HUDEP-2 (cell line): Measurements from ENCODE around the gene TBC1D2B.
A peak's percentile ranks its signal among the peaks of the same experiment; 100 is the strongest.
"Not testable (repeated sequence)": the region's sequence is repeated elsewhere in the genome, so short reads cannot be mapped to it uniquely, and the experiment has no call there.

Source experiments
- DNase-seq, 76 experiments: peaks; one replicate each; lab custom pipeline; 2025; ENCODE audit not compliant: unreplicated experiment in 76 of 76; lab: John Stamatoyannopoulos, UW

The TBC1D2B gene

DNA sequence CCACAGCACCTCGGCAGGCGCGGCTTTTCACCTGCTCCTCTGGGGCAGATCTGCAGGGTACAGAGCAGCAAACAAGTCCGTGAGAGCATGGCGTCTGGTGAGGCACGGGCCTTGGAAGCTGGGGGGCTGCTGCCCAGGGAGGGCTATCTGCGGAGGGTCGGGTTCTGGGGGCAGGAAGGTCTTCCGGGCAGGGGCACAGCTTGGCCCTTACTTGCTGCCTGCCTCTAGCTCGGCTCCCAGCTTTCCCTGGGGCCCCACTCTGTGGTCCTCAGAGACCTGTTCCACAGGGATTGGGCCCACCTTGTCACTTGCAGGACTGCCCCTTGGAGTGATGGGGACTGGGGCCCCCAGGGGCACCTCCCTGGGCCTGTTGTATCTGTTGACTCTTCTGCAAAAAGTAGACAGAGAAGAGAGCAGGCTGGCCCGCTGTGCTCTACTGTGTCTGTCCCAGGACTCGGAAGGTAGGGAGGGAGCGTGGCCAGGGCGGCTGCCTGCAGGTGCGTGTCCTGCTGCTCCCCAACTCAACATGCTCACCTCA, 84.1 kb downstream of the TBC1D2B start:
- DNase-seq = no peak

DNA sequence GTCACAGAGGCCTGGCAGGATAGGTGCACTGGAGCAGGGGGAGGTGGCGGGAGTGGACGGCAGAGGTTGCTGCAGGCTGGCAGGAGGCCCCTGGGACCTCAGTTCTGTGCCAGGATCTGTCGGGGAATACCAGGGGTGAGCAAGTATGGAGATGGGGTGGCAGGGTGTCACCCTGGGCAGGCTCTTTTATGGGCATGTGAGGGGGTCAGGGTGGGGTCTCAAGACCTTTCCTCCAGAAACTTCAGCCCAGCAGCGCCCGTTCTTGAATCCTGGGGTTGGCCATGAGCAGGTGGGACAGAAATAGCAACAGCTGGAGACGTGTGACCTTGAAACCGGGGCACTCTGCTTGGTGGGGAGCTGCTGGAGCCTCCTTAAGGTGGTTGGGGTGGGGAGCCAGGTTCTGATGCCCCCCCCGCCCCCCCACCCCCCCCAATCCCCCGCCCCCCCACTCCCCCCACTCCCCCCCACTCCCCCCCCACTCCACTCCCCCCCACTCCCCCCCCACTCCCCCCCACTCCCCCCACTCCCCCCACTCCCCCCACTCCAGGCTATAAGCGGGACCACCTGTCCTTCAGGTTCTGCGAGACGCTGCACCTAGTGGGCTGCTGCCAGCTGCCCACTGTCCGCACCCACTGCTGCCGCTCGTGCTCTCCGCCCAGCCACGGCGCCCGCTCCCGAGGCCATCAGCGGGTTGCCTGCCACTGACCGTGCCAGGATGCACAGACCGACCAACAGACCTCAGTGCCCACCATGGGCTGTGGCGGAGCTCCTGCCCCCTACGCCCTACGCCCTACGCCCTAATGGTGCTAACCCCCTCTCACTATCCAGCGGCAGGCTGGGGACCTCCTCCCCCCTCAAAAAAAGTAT, 84.9 kb downstream of the TBC1D2B start:
- DNase-seq = no peak

- peak in 24 of 76 experiments; percentile 8 to 48 (median 26) for DNase-seq
Measured at GRCh38 chr15:77991658-77992201, 85.8 kb downstream of the TBC1D2B start.

- no peak for DNase-seq
Measured at GRCh38 chr15:77991029-77991406, 86.5 kb downstream of the TBC1D2B start.

- peak in 67 of 76 experiments; percentile 16 to 85 (median 63) for DNase-seq
Measured at GRCh38 chr15:77989296-77990143, 88.0 kb downstream of the TBC1D2B start.

GRCh38 chr15:77988347-77989295, 88.9 kb downstream of the TBC1D2B start:
- peak in 4 of 76 experiments; percentile 10 to 31 (median 22) for DNase-seq

DNA sequence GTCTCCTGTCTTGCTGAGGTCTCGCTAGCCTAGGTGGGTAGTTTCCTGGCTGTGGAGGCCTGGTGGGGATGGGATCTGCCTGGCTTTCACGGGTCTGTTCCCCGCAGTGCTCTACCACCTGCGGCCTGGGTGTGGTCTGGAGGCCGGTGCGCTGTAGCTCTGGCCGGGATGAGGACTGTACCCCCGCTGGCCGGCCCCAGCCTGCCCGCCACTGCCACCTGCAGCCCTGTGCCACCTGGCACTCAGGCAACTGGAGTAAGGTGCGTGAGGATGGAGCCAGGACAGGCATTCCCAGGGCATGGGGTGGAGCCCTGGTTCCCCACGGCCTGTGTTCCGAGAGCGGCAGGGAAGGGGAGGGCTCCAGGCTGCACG, 89.8 kb downstream of the TBC1D2B start:
- not testable (repeated sequence) for DNase-seq

DNA sequence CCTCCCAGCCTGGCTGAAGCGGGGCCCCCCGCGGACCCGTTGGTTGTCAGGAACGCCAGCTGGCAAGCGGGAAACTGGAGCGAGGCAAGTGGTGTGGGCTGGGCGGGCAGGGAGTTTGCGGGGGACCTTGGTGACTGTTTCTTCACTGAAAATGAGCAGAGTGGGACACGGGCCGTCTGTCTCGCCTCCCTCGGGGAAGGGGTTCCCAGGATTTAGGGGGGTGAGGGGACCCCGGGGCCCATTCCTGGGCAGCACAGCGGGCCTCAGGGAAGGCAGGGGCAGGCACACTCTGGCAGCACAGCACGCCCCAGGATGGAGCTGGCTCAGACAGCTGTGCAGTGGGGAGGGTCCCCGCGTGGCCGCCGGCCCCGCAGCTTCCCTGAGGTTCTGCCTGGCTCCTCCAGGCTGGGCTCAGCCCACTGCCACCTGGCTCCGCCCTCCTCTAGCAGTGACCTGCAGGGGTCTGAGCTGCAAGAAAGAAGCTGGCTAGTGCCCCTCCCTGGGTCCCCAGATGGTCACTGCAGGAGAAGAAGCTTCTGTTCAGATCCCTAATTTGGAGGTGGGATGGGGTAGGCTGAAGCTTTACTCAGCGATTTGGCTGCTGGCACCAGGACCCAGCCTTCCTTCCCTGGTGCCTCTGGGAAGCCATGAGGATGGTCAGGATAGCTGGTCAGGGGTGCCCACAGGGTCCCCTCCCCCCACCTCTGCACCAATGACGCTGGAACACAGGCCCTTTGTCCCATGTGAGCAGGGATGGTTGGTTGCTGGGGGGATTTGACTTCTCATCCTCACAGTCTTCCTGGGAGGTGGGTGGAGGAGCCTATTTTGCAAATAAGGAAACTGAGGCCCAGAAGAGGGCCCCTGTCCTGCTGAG, 90.4 kb downstream of the TBC1D2B start:
- no peak for DNase-seq

DNA sequence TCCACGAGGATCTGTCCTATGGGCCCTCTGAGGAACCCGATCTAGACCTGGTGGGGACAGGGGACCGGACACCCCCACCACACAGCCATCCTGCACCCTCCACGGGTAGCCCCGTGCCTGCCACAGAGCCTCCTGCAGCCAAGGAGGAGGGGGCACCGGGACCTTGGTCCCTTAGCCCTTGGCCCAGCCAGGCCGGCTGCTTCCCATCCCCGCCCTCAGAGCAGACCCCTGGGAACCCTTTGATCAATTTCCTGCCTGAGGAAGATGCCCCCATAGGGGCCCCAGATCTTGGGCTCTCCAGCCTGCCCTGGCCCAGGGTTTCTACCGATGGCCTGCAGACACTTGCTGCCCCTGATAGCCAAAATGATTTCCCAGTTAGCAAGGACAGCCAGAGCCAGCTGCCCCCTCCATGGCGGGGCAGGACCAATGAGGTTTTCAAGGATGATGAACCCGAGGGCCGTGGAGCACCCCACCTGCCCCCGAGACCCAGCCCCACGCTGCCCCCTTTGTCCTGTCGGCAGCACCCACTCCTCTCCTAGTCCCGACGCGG, 91.5 kb downstream of the TBC1D2B start:
- DNase-seq = no peak

GRCh38 chr15:77985031-77985930, 92.2 kb downstream of the TBC1D2B start:
- DNase-seq = no peak

DNA sequence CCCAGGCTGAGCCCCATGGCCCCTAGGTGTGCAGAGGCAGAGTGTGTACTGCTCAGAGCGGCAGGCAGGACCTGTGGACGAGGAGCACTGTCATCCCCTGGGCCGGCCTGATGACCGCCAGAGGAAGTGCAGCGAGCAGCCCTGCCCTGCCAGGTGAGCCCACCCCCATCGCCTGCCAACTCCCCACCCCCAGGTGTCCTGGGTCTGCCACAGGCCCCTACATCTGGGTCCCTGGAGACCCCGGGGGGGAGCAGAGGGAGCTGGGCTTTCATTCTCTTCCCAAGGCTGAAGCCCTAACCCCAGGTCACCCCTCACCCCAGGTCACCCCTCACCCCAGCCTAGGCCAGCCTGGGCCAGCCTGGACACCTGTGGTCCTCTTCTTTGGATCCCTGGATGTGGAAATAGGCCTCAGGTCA, 93.1 kb downstream of the TBC1D2B start:
- no peak for DNase-seq

DNA sequence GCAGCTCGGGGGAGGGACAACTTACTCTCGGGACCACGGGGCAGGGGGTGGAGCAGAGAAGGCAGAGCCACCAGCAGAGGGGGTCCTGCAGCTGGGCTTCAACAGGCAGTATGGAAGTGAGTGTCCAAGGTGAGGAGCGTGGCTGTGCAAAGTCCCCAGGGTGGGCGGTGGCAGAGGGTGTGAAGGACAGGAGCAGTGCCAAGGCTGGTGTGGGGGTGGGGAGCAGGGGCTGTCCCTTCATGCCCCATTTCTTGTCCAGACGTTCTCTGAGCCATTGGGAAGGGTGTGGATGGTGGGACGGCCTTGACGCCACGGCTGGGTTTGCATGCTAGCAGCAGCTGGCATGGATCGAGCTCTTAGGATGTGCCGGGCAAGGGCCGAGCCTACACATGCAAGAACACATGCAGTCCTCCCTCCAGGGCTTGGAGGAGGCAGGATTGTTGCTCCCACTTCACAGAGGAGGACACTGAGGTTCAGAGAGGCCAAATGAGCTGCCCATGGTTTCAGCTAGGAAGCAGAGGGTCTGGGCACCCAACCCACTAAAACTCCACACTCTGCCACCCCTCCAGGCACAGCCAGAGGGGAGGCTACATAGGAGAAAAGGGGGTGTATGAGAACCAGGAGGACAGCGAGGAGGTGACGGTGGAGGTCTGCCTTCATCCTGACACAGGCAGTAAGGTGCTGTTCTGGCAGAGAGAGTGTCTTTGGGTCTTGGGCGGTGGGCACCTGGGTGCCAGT, 93.6 kb downstream of the TBC1D2B start:
- no peak for DNase-seq

GRCh38 chr15:77983091-77983707, 94.3 kb downstream of the TBC1D2B start:
- no peak for DNase-seq

- DNase-seq = no peak
Measured at GRCh38 chr15:77982127-77982490, 95.4 kb downstream of the TBC1D2B start.

DNA sequence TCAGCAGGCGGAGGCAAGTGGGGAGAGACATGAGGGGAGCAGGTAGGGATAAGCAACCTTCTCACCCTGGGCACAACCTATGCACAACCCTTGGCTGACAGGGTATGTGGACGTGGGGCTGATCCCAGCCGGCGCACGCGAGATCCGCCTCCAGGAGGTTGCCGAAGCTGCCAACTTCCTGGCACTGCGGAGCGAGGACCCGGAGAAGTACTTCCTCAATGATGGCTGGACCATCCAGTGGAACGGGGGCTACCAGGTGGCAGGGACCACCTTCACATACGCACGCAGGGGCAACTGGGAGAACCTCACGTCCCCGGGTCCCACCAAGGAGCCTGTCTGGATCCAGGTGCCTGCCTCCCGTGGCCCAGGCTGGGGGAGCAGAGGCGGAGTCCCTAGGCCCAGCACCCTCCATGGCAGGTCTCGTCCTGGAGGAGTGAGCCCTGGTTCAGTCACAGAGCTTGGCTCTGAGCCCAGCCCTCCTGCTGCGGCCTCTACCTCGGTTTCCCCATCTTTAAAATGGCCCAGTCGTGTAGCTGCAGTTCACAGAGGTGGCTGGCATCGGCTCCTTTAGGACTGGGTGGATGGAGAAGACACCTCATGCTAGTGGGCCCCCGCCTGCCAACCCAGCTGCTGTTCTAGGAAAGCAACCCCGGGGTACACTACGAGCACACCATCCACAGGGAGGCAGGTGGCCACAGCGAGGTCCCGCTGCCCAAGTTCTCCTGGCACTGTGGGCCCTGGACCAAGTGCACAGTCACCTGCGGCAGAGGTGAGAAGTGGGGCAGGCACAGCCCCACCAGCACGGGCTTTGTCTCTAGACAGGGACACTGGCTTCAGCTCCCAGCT, 96.0 kb downstream of the TBC1D2B start:
- DNase-seq = no peak

DNA sequence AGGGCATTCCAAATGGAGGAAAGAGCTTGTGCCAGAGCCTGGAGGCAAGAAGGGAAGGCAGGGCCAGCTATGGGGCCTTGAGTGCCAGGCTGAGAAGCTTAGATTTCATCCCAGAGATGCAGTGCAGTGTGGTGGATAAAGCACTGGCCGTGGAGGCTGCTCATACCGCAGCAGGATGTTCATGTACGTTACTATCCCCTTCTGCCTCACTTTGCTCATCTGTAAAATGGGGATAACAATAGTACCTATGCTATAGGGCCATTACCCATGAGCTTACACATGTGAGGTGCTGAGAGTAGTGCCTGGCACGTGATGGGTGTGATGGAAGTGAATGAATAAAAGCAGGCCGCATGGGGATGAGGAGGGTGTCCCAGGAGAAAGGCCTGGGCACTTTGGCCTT, 96.8 kb downstream of the TBC1D2B start:
- not testable (repeated sequence) for DNase-seq
